Measurements from ENCODE around the gene ZFHX3. TPM values are rescaled to one million over a fixed set of nuclear protein-coding genes. Genes with fewer than 3 reads are reported as not detected.

The ZFHX3 gene
- total and polyA plus RNA-seq, 2 donors (not counting 1 experiment from before 2014, with no cell fraction given) = 4.7 to 7.3 TPM

DNA sequence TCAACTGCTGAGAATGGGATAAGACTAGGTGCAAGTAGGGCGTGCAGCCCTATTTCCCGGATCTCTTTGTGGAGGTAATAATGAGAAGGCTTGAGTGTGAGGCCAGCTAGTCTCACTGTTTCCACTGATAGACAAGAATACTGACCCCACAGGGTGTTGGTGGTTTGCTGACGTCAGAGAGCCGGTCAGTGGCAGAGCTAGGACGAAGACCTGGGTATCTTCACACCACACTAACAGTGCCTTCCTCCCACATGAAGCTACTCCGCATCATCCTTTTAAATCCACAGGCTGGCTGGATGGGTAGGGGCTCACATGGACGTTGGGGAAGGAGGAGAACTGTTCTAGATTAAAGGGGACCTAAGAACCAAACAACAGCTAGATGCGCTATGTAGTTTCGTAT is 68.0 kb downstream of the ZFHX3 start:
- H3K27ac ChIP-seq (ENCODE audit: insufficient read depth, low read length) = no peak overlapping the region
- H3K9me3 ChIP-seq (ENCODE audit: control insufficient read depth, insufficient read depth, low read depth, low read length) = no peaks in the 10 kb centered on the region
- H2AFZ ChIP-seq (ENCODE audit: low read length) = no peak overlapping the region
- no peaks in the 10 kb centered on the region for H3K27me3 ChIP-seq (ENCODE audit: control insufficient read depth, insufficient read depth, low read length)
- no peak overlapping the region for H3K9ac ChIP-seq (ENCODE audit: insufficient read depth, low read length)
- no peaks in the 10 kb centered on the region for H4K20me1 ChIP-seq (ENCODE audit: control insufficient read depth, extremely low read depth, insufficient read depth, low read length)
- no peak for DNase-seq (ENCODE audit: low read depth in 2 of 2)
- TF ChIP-seq EZH2 (IDR thresholded peaks at IDR 0.05; ENCODE audit: low read length, missing control alignments) = no peak
- TF ChIP-seq, protein P1, sequence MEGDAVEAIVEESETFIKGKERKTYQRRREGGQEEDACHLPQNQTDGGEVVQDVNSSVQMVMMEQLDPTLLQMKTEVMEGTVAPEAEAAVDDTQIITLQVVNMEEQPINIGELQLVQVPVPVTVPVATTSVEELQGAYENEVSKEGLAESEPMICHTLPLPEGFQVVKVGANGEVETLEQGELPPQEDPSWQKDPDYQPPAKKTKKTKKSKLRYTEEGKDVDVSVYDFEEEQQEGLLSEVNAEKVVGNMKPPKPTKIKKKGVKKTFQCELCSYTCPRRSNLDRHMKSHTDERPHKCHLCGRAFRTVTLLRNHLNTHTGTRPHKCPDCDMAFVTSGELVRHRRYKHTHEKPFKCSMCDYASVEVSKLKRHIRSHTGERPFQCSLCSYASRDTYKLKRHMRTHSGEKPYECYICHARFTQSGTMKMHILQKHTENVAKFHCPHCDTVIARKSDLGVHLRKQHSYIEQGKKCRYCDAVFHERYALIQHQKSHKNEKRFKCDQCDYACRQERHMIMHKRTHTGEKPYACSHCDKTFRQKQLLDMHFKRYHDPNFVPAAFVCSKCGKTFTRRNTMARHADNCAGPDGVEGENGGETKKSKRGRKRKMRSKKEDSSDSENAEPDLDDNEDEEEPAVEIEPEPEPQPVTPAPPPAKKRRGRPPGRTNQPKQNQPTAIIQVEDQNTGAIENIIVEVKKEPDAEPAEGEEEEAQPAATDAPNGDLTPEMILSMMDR (conservative IDR thresholded peaks at IDR 0.05 in 1 of 2, IDR thresholded peaks at IDR 0.05 in 1 of 2; ENCODE audit: low read depth in 1 of 2, low read length in 2 of 2) = no peak
- no peak overlapping the region for H3K4me3 ChIP-seq (replicated peaks in 1 of 4; ENCODE audit: control extremely low read depth in 1 of 4, insufficient read depth in 1 of 4, low read depth in 3 of 4, low read length in 4 of 4)
- H3K36me3 ChIP-seq (ENCODE audit: control insufficient read depth, insufficient read depth, low read length) = no peaks in the 10 kb centered on the region
- H3K4me2 ChIP-seq (ENCODE audit: extremely low read depth, insufficient read depth, low read length) = no peak overlapping the region
- peaks cover 71% of the 10 kb centered on the region for H3K79me2 ChIP-seq (ENCODE audit: control insufficient read depth, insufficient read depth, low read length)
- peaks cover 2% of the 10 kb centered on the region for H3K4me1 ChIP-seq (ENCODE audit: control insufficient read depth, extremely low read depth, insufficient read depth, low read length)

DNA sequence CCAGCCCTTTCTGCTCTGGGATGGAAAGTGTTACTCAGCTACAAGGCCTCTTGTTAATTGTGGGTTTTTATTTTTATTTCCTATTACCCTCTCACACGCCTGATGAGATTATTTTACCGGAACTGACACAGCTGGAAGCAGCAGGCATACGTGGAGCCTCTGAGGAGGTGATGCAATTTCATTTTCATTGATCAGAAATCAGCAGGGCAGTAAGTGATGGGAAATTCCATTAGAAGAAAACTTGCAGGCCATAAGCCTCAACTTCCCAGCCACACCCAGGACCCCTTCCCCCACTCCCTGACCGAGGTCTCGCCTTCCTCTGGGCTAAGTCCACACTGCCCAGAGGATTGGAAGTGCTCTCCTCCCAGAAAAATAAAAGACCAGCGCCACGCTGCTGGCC is 69.7 kb downstream of the ZFHX3 start:
- no peak overlapping the region for H3K4me3 ChIP-seq (replicated peaks in 1 of 4; ENCODE audit: control extremely low read depth in 1 of 4, insufficient read depth in 1 of 4, low read depth in 3 of 4, low read length in 4 of 4)
- no peaks in the 10 kb centered on the region for H3K4me1 ChIP-seq (ENCODE audit: control insufficient read depth, extremely low read depth, insufficient read depth, low read length)
- no peak overlapping the region for H3K4me2 ChIP-seq (ENCODE audit: extremely low read depth, insufficient read depth, low read length)
- no peak overlapping the region for H2AFZ ChIP-seq (ENCODE audit: low read length)
- H3K36me3 ChIP-seq (ENCODE audit: control insufficient read depth, insufficient read depth, low read length) = no peaks in the 10 kb centered on the region
- peaks cover 63% of the 10 kb centered on the region for H3K79me2 ChIP-seq (ENCODE audit: control insufficient read depth, insufficient read depth, low read length)
- no peak overlapping the region for H3K9ac ChIP-seq (ENCODE audit: insufficient read depth, low read length)
- H3K27me3 ChIP-seq (ENCODE audit: control insufficient read depth, insufficient read depth, low read length) = no peaks in the 10 kb centered on the region
- no peaks in the 10 kb centered on the region for H3K9me3 ChIP-seq (ENCODE audit: control insufficient read depth, insufficient read depth, low read depth, low read length)
- H4K20me1 ChIP-seq (ENCODE audit: control insufficient read depth, extremely low read depth, insufficient read depth, low read length) = no peaks in the 10 kb centered on the region
- no peak for DNase-seq (ENCODE audit: low read depth in 2 of 2)
- TF ChIP-seq EZH2 (IDR thresholded peaks at IDR 0.05; ENCODE audit: low read length, missing control alignments) = no peak
- TF ChIP-seq, protein P1 (conservative IDR thresholded peaks at IDR 0.05 in 1 of 2, IDR thresholded peaks at IDR 0.05 in 1 of 2; ENCODE audit: low read depth in 1 of 2, low read length in 2 of 2) = no peak
- no peak overlapping the region for H3K27ac ChIP-seq (ENCODE audit: insufficient read depth, low read length)

DNA sequence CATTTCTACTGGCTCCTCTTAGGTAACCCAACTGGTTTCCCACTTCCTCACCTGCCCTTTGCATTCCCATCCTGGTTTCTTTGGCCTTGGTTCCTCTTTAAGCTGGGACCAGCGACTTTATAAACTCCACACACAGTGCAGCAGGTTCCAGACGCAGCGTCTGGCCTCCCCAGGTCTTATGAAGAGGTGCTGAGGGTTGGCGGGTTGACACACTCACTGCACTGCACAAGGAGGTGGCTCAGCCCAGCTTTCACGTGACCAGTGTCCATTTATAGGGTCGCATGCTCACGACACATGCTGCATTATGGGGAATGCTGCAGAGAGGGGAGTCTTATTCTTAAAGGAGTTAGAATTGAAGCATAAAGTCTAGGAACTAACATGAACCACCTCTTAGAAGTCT is 70.8 kb downstream of the ZFHX3 start:
- no peak for DNase-seq (ENCODE audit: low read depth in 2 of 2)
- Histone ChIP-seq H2AFZ (ENCODE audit: low read length) (no peak overlapping the region), H4K20me1 (ENCODE audit: control insufficient read depth, extremely low read depth, insufficient read depth, low read length) (no peaks in the 10 kb centered on the region), H3K4me2 (ENCODE audit: extremely low read depth, insufficient read depth, low read length) (no peak overlapping the region), H3K27me3 (ENCODE audit: control insufficient read depth, insufficient read depth, low read length) (no peaks in the 10 kb centered on the region), H3K4me1 (ENCODE audit: control insufficient read depth, extremely low read depth, insufficient read depth, low read length) (no peaks in the 10 kb centered on the region), H3K9me3 (ENCODE audit: control insufficient read depth, insufficient read depth, low read depth, low read length) (no peaks in the 10 kb centered on the region), H3K27ac (ENCODE audit: insufficient read depth, low read length) (no peak overlapping the region), H3K79me2 (ENCODE audit: control insufficient read depth, insufficient read depth, low read length) (peaks cover 58% of the 10 kb centered on the region), H3K4me3 (replicated peaks in 1 of 4; ENCODE audit: control extremely low read depth in 1 of 4, insufficient read depth in 1 of 4, low read depth in 3 of 4, low read length in 4 of 4) (no peak overlapping the region), H3K36me3 (ENCODE audit: control insufficient read depth, insufficient read depth, low read length) (no peaks in the 10 kb centered on the region), H3K9ac (ENCODE audit: insufficient read depth, low read length) (no peak overlapping the region)
- TF ChIP-seq, protein P1 (conservative IDR thresholded peaks at IDR 0.05 in 1 of 2, IDR thresholded peaks at IDR 0.05 in 1 of 2; ENCODE audit: low read depth in 1 of 2, low read length in 2 of 2) = no peak

Measured in fibroblast of lung (primary cell).